AG20443 (cell line): ENCODE data around the gene CDH4.

Source experiments
- DNase-seq: peaks from one replicate; pipeline ENCODE4 v3.0.0; 2012; ENCODE audit warnings: low spot score, mixed read lengths

The CDH4 gene

DNA sequence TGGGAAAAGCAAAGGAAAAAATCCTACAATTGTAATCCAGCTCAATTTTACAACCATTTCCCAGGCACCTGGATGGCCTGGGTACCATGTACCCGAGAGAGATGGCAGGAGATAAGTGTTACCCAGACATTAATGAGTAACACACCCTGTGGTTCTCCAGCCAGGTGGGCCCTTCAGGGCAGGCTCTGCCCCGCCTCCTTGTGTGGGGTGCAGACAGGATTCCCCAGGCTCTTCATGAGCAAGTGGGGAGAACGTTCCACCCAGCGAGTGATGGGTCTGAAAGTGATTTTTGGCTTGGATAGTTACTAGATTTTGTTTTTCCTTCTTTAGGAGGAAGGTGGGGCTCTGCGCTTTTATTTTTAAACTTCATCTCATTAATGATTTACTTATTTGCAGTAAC lies 569.7 kb downstream of the CDH4 start:
- no peak for DNase-seq

DNA sequence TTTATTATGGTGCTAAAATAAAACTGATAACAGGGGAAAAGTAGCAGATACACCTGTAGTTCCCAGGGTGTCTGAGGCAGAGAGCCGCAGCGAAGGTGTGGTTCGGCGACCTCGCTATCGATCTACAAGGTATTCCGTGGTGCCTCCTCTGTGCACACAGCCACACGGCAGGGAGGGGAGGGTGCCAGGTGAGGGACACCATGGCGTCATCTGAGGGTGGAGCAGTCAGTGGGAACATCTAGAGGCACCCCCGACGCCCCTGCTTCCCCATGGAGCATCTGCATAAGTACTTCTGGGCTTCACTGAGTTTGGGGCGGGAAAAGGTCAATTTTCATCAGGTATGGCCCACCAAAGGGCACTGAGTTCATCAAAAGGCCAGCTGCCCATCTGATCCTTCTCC lies 570.3 kb downstream of the CDH4 start:
- no peak for DNase-seq

DNA sequence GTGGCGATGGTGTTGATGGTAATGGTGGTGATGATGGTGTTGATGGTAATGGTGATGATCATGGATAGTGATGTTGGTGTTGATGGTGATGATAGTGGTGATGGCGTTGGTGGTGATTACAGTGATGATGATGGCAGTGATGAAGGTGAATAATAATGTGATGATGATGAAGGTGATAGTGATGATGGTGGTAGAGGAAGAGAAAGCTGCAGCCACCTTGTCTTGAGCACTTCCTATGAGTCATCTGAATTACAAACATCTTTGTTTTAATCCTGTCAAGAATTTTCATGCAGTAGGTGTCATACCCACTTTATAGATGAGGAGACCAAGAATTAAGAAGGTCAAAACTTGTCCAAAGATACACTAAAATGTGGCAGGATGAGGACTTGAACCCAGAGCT lies 571.2 kb downstream of the CDH4 start:
- DNase-seq: no peak

DNA sequence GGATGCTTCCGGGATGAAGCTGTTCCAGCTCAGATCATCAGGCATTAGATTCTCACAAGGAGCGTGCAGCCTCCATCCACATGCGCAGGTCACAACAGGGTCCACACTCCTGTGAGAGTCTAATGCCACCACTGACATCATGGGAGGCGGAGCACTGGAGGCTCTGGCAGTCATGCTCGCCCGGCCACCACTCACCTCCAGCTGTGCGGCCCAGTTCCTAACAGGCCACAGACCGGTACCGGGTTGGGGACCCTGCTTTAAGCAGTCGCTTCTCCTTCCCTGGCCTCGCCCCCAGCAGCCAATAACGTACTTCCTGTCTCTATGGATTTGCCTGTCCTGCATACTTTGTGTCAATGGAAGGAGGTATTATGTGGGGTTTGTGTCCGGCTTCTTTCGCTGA lies 576.8 kb downstream of the CDH4 start:
- no peak for DNase-seq

DNA sequence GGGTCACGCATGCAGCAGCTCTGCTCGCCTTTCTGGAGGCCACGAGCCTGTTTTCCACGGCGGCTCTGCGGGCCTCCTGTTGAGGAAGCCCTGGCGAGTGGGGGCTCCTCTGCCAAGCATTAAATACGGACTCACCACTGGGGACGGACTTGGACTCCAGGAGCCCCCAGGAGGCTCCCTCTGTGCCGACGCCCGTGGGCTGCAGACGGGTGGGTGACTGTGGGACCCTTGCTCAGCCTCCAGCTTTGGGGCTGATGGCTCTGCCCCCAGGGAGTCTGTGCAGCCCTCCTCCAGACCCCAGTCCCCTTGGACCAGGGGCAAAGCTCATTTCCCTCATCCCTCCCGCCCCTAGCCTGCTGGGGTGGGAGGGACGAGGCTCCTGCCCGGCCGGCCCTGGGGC lies 577.5 kb downstream of the CDH4 start:
- no peak for DNase-seq

DNA sequence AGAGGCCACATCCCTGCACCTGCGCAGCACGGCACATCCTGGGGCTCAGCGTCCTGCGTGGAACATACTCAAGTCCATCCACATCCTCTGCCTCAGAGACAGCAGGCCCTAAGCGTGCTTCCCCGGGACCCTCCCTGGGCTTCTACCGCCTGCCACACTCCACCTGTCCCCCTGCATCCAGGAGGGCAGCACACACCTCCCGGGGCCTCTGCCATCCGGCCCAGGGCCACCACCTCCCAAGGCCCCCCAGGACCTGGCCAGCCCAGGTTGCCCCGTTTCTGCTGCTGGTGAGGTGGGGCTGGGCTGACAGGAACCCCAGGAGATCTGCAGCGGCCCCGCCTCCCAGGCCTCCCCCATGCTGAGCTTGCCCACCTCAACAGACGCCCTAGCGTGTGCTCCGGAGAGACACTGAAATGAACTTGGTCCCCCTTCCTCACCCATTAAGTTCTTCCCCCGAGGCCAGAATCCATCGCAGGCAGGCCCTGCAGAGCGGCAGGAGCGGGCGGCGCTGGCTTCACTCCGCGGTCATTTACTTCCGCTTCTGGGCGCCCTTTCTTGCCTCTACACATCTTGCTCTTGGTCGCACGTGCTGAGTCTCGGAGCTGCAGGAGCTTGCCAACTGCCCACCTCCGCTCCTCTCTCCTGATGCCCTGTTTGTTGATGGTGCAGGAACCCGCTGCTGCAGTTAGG lies 578.3 kb downstream of the CDH4 start:
- no peak for DNase-seq

DNA sequence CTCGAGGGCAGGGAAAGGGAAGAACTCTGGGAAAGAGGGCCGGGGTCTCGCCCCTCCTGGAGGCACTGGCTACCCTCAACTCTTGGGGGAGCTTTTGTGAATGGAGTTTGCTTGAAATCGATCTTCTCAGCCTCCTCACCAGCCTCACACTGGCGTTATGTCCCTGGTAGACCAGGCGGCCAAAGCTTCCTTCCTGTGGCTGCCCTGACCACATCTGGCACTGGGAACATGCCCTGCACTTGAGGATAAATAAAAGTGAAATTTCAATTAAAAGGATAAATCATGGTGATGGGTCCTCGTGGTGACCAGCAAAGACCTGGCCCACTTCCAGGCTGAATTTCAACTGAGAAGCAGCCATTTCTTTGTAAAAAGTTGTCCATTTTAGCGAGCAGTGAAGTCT lies 578.9 kb downstream of the CDH4 start:
- no peak for DNase-seq

DNA sequence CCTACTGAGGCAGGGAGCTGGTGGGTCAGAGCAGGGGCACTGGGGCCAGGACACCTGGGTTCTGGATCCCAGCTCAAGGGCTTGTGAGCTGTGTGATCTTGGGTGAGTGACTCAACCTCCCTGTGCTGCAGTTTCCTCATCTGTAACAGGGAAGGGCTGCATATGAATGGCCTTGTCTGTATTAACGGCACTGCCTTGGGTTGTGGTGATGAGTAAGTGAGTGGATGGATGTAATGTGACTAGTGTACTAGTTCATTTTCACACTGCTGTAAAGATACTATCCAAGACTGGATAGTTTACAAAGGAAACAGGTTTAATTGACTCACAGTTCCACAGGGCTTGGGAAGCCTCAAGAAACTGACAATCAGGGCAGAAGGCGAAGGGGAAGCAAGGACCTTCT lies 580.1 kb downstream of the CDH4 start:
- no peak for DNase-seq

DNA sequence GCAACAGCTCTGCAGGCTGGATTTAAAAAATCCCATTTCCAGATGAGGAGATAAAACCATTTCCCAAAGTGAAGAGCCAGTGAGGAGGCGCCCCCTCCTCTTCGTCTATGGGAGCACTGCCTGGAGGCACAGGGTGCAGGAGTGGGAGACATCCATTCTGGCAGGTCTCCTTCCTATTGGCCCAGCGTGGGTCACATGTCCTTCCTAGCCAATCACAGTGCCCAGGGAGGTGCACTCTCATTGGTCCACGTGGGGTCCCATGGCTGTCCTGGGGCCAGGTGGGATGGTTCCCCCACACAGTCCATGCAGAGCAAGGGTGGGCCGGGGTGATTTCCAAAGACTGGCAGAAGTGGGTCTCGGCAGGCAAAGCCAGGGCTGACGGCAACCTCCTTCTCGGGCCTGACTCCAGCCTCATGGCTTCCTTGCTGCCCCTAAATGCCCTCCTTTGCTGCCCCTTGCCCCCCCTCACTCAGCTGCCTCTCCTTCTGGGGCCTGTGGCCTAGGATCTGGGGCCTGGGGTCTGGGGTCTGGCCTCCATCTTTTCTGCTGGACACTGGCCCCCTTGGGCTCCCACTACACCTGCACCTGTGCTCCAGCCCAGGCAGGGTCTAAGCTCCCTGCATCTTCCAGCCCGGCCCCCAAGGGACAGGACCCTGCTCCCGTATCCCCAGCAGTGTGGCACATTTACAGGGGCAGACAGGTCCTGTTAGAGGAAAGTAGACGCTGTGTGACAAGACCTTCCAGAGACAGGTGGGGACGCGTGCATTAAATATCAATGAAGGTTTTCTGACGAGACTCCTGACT lies 581.9 kb downstream of the CDH4 start:
- DNase-seq: no peak

DNA sequence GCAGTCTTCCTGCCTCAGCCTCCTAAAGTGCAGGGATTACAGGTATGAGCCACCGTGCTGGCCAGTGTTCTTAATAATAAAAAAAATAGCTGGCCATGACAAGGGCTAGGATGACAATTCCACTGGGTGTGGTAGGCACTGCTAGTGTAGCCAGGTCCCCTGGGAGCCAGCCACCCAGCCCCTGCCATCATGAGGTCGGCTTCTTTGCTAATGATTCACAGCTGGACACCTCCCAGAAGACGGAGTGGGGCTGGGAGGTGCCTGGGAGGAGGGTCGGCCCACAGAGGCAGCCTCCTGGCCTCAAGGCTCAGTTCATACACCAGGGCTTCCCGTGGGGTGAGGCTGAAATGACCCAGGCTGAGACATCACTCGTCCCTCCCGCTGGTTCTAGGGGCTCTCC lies 583.2 kb downstream of the CDH4 start:
- no peak for DNase-seq

DNA sequence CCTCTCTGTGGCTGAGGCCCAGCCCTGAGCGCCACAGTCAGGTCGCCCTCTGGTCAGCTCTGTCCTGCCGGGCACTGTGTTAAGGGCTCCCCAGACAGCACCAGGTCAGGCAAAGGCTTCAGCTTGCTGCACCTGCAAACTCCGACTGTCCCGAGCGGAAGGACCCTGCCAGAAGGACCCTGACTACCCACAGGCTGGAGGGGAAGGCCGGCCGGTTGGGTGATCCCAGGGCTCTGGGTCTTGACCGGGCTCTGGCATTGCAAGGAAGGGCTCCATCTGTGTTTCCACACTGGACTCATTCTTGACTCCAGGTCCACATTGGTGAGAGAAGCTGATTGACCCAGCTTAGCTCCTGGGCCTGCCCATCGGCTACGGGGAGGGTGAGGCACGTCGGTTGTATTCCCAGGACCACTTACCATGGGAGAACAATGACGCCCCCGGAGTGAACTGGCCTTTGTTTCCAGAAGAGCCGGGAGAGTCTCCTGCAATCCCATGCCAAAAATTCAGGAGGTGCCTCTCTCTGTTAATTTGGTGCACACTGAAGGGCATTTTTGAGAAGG lies 583.8 kb downstream of the CDH4 start:
- DNase-seq: no peak

DNA sequence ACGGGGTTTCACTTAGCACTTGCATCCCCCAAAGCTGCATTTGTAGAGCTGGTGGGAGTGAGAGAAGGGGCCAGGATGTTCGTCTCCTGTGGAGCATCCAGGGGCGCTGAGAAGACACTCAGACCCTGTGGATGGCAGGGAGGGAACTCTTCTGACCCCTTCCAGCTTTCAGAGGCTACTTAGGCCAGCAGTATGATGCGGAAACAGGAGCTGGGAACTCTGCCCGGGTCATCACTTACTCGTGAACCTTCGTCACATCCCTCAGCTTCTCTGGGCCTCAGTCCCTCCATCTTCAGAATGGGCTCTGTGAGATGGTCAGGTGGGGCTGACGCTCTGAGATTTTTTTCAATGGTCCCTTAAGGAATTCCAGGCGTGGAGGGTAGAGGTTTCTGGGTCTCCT lies 585.1 kb downstream of the CDH4 start:
- no peak for DNase-seq

DNA sequence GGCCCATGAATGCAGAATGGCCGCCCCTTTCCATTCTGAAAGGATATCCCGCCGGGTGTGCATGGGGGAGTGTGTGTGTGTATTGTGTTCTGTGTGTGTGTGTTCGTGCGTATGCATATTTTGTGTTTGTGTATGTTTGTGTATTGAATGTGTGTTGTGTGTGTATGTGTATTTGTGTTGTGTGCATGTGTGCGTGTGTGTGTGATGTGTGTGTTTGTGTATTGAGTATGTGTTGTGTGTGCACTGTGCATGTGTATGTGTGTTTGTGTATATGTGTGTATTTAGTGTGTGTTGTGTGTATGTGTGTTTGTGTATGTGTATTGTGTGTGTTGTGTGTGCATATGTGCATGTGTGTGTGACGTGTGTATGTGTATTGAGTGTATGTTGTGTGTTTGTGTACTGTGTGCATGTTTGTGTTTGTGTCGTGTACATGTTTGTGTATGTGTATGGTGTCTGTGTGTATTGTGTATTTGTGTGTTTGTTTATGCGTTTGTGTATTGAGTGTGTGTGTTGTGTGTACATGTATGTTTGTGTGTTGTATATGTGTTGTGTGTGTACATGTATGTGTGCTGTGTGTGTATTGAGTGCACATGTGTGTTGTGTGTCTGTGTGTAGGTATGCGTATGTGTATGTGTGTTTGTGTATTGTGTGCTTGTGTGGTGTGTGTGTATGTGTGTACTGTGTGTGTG lies 587.3 kb downstream of the CDH4 start:
- DNase-seq: no peak

DNA sequence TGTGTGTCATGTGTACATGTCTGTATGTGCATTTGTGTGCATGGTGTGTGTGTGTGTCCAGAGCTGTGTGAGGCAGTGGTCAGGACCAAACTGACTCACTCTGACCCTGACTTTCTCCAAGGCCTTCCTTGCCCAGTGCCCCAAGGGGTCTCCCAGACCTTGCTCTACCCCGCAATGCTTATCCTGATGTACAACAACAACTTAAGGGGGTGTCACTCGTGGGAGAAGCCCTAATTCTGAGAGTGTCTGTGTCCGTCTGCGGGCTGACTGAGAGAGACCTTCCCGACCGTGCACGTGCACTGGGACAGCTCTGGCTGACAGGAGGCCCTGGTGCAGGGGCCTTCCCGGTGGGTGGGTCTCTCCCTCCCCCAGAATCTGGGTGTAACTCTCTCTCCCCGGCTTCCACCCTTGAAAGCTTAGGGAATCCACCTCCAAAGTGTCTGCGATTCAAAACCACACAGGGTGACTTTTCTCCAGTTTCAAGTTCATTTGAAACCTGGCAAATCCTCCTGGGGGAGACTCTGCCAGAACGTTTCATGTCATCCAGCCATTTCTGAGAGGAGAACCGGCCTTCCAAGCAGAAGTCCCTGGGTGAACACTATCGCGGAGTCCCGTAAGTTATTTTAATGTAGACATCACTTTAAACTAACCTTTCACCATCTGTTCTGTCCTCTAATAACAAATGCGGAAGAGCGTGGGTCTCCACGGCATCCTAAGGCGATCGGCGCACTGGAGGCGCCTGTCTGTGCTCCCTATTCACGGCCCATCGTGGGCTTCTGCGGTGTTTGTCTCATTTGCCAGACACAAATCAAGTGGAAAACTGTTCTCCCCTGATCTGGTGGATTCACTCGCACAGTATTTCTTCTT lies 588.1 kb downstream of the CDH4 start:
- DNase-seq: no peak

DNA sequence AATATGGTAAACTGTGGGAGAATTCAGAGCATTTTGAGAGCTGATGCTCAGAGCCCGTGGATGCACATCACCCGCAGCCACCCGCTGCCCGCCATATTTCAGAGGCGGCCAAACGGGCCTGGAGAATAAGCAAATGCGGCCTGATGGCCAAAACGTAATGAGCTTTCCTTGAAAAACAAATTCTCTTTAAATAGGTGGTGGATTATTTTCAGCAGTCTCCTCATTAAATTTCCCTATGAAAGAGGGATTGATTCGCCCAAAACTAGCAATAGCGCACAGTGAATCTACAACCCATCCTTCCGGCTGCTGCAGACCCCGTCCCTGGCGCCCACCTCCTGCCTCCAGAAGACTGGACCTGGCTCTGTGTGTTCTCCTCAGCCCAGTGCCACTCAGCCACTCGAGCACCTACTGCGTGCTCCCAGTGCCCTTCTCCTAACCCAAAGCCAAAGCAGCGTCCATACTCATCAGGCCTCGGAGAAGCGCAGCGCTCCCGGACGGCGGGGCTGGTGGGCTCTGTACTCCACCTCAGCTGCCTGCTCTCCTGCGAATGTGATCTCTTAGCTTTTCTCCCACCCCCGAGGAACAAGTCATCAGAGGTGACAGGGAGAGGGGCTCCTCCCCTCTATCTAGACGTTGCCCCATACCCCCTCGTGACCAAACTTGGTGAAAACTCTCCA lies 588.9 kb downstream of the CDH4 start:
- no peak for DNase-seq

DNA sequence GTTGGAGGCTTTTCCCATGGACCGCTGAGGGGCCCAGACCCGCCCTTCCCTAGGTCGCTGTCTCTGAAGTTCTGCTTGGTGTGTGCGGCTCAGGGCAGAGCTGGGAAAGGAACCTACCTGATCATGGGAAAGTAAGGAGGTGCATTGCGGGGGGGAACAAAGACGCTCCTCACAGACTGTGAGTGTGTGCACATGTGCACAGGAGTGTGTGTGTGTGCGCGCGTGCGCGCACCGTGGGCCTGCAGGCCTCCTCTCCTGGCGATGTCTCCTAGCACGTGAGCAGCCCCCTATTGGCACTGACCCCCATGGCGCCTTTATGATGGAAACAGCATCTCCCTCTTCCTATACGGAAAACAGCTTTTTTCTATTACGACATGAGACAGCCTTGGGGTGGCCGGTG lies 589.5 kb downstream of the CDH4 start:
- no peak for DNase-seq

DNA sequence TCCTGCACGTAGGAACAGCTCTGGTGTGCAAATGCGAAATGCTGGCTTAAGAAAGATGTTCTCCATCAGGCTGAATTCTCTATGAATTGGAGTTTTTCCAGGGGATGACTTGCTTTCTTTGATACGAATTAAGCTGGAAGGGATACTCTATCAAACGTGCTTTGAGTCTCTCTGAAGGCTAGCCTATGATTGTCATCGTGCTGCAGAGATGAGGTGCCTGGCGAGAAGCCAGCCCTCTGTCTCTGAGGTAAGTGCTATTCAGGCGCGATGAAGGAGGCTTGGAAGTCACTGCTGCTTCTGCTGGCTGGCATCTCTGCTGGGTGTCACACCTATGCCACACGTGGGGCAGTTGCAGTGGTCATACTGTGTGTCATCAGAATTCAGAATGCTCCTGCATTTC lies 589.9 kb downstream of the CDH4 start:
- no peak for DNase-seq

DNA sequence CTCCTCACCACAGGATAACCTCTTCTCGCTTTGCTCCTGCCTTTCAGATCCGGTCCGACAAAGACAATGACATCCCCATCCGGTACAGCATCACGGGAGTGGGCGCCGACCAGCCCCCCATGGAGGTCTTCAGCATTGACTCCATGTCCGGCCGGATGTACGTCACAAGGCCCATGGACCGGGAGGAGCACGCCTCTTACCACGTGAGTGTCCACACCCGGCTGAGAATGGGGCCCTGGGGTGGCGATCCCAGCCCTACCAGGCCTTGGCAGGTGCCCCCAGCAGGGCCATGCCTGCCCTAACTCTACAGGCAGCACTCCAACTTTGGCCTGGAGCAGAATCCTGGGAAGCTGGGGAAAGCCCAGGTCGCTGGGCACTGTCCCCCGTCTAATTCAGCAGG lies 592.6 kb downstream of the CDH4 start:
- DNase-seq: no peak

DNA sequence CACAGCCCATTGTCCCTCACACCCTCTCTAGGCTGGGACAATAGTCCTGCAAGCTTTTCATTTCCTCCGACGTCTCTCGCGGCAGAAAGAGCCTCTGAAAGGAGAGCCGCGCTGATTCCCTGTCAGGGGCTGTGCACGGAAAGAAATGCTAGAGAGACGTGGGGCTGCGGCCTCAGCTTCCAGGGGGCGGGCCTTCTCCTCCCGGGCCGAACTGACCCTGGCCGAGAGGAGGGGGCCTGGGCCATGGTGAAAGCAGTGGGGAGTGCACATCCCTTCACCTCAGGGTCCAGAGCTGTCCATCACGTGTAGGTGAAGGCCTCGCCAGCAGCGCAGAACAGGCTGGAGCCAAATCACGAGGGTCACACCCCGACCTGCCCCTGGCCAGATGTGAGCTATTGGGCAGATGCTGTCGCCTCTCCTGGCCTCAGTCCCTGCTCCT lies 593.2 kb downstream of the CDH4 start:
- no peak for DNase-seq

DNA sequence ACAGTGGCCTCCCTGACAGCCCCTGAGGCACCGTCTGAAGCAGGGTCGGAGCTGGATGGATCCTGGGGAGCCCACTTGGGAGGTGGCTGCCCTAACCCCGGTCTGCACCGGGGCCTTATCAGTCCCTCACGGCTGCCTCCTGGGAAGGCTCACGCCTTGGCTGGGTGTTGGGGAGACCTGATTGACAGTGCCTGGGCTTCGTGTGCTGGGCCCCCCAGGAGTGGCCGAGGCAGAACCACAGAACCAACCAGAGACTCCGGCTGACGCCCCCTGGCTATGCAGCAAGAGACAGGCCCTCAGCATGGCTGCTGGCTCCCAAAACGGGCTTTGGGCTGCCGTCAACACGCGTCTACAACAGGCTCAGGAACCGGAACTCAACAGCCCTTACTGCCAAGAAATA lies 594.0 kb downstream of the CDH4 start:
- DNase-seq: no peak

DNA sequence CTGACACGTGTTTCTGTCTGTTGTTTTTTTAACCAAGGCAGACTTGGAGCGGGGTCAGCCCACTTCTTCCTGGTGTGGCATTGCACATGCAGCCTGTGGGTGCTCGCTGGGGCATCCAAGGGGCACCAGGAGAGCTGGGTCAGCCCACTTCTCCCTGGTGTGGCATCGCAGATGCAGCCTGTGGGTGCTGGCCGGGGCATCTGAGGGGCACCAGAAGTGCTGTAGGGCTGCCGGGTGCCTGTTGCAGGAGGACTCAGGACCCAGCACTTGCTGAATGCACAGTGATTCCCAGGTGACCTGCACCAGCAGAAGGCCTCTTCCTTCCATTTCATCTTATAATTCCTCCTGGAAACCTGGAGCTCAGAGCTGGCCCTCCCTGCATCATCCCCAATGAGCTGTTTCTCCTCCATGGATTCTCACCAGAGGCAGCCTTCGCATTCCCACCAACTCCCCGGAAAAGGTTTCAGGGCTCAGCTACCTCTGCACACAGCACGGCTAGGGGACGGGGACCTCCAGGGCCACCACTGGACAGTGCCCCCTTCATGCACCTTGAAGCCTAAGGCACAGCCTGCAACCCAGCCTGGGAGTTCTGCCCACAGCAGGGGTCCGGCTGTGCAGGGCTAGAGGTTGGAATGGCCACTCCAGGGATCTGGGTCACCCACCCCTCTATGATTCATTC lies 594.8 kb downstream of the CDH4 start:
- DNase-seq: no peak
